B cell (primary cell): ENCODE measurements around the gene QRFP. TPM values are rescaled to one million over a fixed set of nuclear protein-coding genes. Genes with fewer than 3 reads are reported as not detected.

Experiments used
- ATAC-seq: fragments of 200-7000 bp; cut with Tn5 transposase; one replicate; pipeline ENCODE4 v1.10.0; 2021; ENCODE audit warnings: low read depth, mild to moderate bottlenecking, moderate number of reproducible peaks, moderate library complexity
- CTCF ChIA-PET: fragments of 350-600 bp; sonication (Branson Sonifier 250); formaldehyde crosslinking; loops from one replicate; lab custom pipeline; 2021; ENCODE audit warnings: antibody characterized with exemption, inconsistent platforms; lab: Charles Lee
- POLR2A ChIA-PET: fragments of 350-600 bp; sonication (Branson Sonifier 250); formaldehyde crosslinking; loops from one replicate; lab custom pipeline; 2021; ENCODE audit warnings: antibody characterized with exemption; lab: Charles Lee
- DNase-seq: peaks from one replicate; pipeline ENCODE4 v3.0.0; 2013
- H2AFZ ChIP-seq: 2 replicates; pipeline ENCODE4 v1.6.1; 2012; ENCODE audit warnings: mild to moderate bottlenecking, low read depth, low read length; ENCODE audit not compliant: insufficient read depth, poor library complexity, severe bottlenecking
- H3K27ac ChIP-seq, 2 donors: 1 replicate in 1 of 2; 2 replicates in 1 of 2; pipeline ENCODE4 v1.5.1; 2012 to 2013; ENCODE audit warnings: low read length in 2 of 2, mild to moderate bottlenecking in 2 of 2, moderate library complexity in 1 of 2
- H3K27me3 ChIP-seq, 4 experiments: fragments of 200-600 bp in 1 of 4; sonication (generic) in 1 of 4; replicated peaks in 1 of 4; 1 replicate in 2 of 4; 2 replicates in 2 of 4; pipeline versions ENCODE4 v1.6.1 to v1.7.0; 2013 to 2016; ENCODE audit warnings: low read length in 3 of 4, mild to moderate bottlenecking in 2 of 4, mixed read lengths in 1 of 4, moderate library complexity in 1 of 4; ENCODE audit not compliant: insufficient read depth in 4 of 4, control insufficient read depth in 3 of 4; ENCODE audit errors: control extremely low read depth in 1 of 4
- H3K36me3 ChIP-seq, 2 experiments: replicated peaks in 1 of 2; 1 replicate in 1 of 2; 2 replicates in 1 of 2; pipeline versions ENCODE4 v1.6.1 to v1.7.1; 2013; ENCODE audit warnings: low read length in 1 of 2; ENCODE audit not compliant: insufficient read depth in 2 of 2, control insufficient read depth in 1 of 2; ENCODE audit errors: control extremely low read depth in 1 of 2, extremely low read depth in 1 of 2
- H3K4me1 ChIP-seq, 2 donors: fragments of 200-600 bp in 1 of 2; sonication (generic) in 1 of 2; 1 replicate in 1 of 2; 2 replicates in 1 of 2; pipeline versions ENCODE4 v1.5.1 to v1.6.1; 2013 to 2017; ENCODE audit warnings: low read length in 2 of 2; ENCODE audit not compliant: control insufficient read depth in 2 of 2, insufficient read depth in 2 of 2
- H3K4me2 ChIP-seq: replicated peaks from 2 replicates; pipeline ENCODE3; 2012; ENCODE audit warnings: mild to moderate bottlenecking, low read depth, low read length; ENCODE audit not compliant: poor library complexity, severe bottlenecking
- H3K4me3 ChIP-seq, 5 experiments: fragments of 200-600 bp in 1 of 5; sonication (generic) in 1 of 5; 1 replicate in 3 of 5; 2 replicates in 2 of 5; pipeline versions ENCODE4 v1.5.1 to v1.7.0; 2011 to 2016; ENCODE audit warnings: low read length in 4 of 5, mild to moderate bottlenecking in 4 of 5, low read depth in 2 of 5, control low read depth in 1 of 5, moderate library complexity in 1 of 5; ENCODE audit not compliant: insufficient read depth in 1 of 5; ENCODE audit errors: control extremely low read depth in 1 of 5, extremely low read depth in 1 of 5
- H3K79me2 ChIP-seq: fragments of 200-600 bp; sonication (generic); one replicate; pipeline ENCODE4 v1.6.0; 2016; ENCODE audit warnings: low read length; ENCODE audit not compliant: control insufficient read depth, insufficient read depth
- H3K9ac ChIP-seq: fragments of 200-600 bp; sonication (generic); 2 replicates; pipeline ENCODE4 v1.6.1; 2017; ENCODE audit warnings: mild to moderate bottlenecking, low read length, moderate library complexity
- H3K9me3 ChIP-seq, 3 donors: one replicate each; pipeline versions ENCODE4 v1.6.1 to v1.7.1; 2013; ENCODE audit warnings: low read length in 2 of 3; ENCODE audit not compliant: control insufficient read depth in 2 of 3, insufficient read depth in 1 of 3; ENCODE audit errors: control extremely low read depth in 1 of 3
- H4K20me1 ChIP-seq: 2 replicates; pipeline ENCODE4 v1.6.0; 2012; ENCODE audit warnings: mild to moderate bottlenecking, low read length; ENCODE audit not compliant: insufficient read depth, control insufficient read depth, poor library complexity, severe bottlenecking
- H3K27ac Mint-ChIP-seq: one replicate; pipeline ENCODE4 v1.8.0; 2021; ENCODE audit warnings: mixed read lengths
- H3K27me3 Mint-ChIP-seq: one replicate; pipeline ENCODE4 v1.8.0; 2021; ENCODE audit warnings: mixed read lengths
- H3K4me1 Mint-ChIP-seq: one replicate; pipeline ENCODE4 v1.8.0; 2021; ENCODE audit warnings: mixed read lengths
- H3K4me3 Mint-ChIP-seq: one replicate; pipeline ENCODE4 v1.8.0; 2021; ENCODE audit warnings: mixed read lengths
- H3K9me3 Mint-ChIP-seq: one replicate; pipeline ENCODE4 v1.8.0; 2022; ENCODE audit warnings: mixed read lengths; ENCODE audit not compliant: insufficient read depth
- CTCF ChIP-seq: fragments of 200-600 bp; IDR thresholded peaks from one replicate; pipeline ENCODE4 v1.8.0; 2022; ENCODE audit warnings: antibody characterized with exemption, mild to moderate bottlenecking
- EZH2 ChIP-seq: IDR thresholded peaks from 2 replicates; pipeline ENCODE4 v1.6.1; 2012; ENCODE audit warnings: borderline replicate concordance, low read depth, mild to moderate bottlenecking, moderate library complexity, low read length; ENCODE audit not compliant: insufficient read depth, poor library complexity, severe bottlenecking
- WGBS: methylation state at CpG from one replicate; pipeline ENCODE4 v1.1.5; 2013; ENCODE audit warnings: missing lambda C conversion rate; ENCODE audit not compliant: insufficient coverage; 5-methylcytosine and 5-hydroxymethylcytosine counted together
- intact Hi-C: fragments of 100-400 bp; cut with micrococcal nuclease; formaldehyde crosslinking; loops from one replicate; pipeline ENCODE4 v1.10.0; 2022
- polyA plus RNA-seq: library from polyadenylated mRNA; depleted of rRNA; stranded (reverse); fragments of >200 nt; gene quantifications from 2 replicates; pipeline ENCODE4 v1.2.3, GENCODE V29; 2012
- total RNA-seq, 2 donors: library from RNA; stranded (reverse); fragments of 120-200 nt in 1 of 2; gene quantifications; 1 replicate in 1 of 2; 2 replicates in 1 of 2; pipeline versions ENCODE4 v1.2.3 to v1.2.4, GENCODE V29; 2013 to 2022

QRFP gene
- total and polyA plus RNA-seq, 2 donors (not counting 1 experiment from before 2014, with no cell fraction given) = 0.07 TPM; not detected in 1

- POLR2A ChIA-PET = interaction anchor here (0.7 kb wide), 1 partner anchor 637 kb away, joined by 4 read pairs; no protein-coding TSS in a partner anchor
- no peaks in the 10 kb centered on the region for H3K9me3 ChIP-seq
- H3K9ac ChIP-seq = no peak overlapping the region
- intact Hi-C loops = no loop called here
- no peaks in the 10 kb centered on the region for H3K79me2 ChIP-seq
- H3K4me2 ChIP-seq = no peak overlapping the region
- Mint-ChIP-seq H3K9me3 (no peaks in the 10 kb centered on the region), H3K27me3 (no peaks in the 10 kb centered on the region), H3K4me1 (no peaks in the 10 kb centered on the region), H3K4me3 (no peak overlapping the region), H3K27ac (no peak overlapping the region)
- no peak for ATAC-seq
- DNase-seq = no peak
- H4K20me1 ChIP-seq = no peaks in the 10 kb centered on the region
- no peak overlapping the region for H3K4me3 ChIP-seq
- no peak for TF ChIP-seq EZH2
- no peak for TF ChIP-seq CTCF
- H3K36me3 ChIP-seq = peaks cover 0 to 72% of the 10 kb centered on the region in 2 experiments
- no peak overlapping the region for H2AFZ ChIP-seq
- 100% methylated on average over 2 of the region's 5 CpGs for WGBS
- H3K27me3 ChIP-seq = no peaks in the 10 kb centered on the region
- H3K4me1 ChIP-seq = no peaks in the 10 kb centered on the region
- CTCF ChIA-PET = no interaction called here
- no peak overlapping the region for H3K27ac ChIP-seq
Observed at GRCh38 chr9:130883479-130883878, 13.1 kb downstream of the QRFP start.

GRCh38 chr9:130882696-130883225 lies 13.9 kb downstream of the QRFP start:
- no peaks in the 10 kb centered on the region for H3K4me1 Mint-ChIP-seq
- no peaks in the 10 kb centered on the region for H3K27me3 ChIP-seq
- ATAC-seq = no peak
- H3K9me3 ChIP-seq = no peaks in the 10 kb centered on the region
- no peaks in the 10 kb centered on the region for H3K79me2 ChIP-seq
- intact Hi-C loops = no loop called here
- ChIA-PET CTCF (no interaction called here), POLR2A (no interaction called here)
- DNase-seq = no peak
- WGBS = 97% methylated on average over 11 of the region's 15 CpGs
- H4K20me1 ChIP-seq = no peaks in the 10 kb centered on the region
- no peak for TF ChIP-seq CTCF
- TF ChIP-seq EZH2 = no peak
- H3K4me3 ChIP-seq = no peak overlapping the region
- no peak overlapping the region for H2AFZ ChIP-seq
- H3K27ac ChIP-seq = no peak overlapping the region
- H3K9me3 Mint-ChIP-seq = no peaks in the 10 kb centered on the region
- no peaks in the 10 kb centered on the region for H3K4me1 ChIP-seq
- H3K27me3 Mint-ChIP-seq = no peaks in the 10 kb centered on the region
- H3K4me2 ChIP-seq = no peak overlapping the region
- H3K27ac Mint-ChIP-seq = no peak overlapping the region
- H3K9ac ChIP-seq = no peak overlapping the region
- no peak overlapping the region for H3K4me3 Mint-ChIP-seq
- H3K36me3 ChIP-seq = peaks cover 0 to 74% of the 10 kb centered on the region in 2 experiments
